HG02840 (cell line): ENCODE data around the gene DGKG.

Experiments
- ATAC-seq: cut with Tn5 transposase; IDR thresholded peaks from one replicate; pipeline ENCODE4 v1.9.1; 2021; ENCODE audit warnings: mild to moderate bottlenecking, moderate library complexity, moderate number of reproducible peaks; ENCODE audit not compliant: unreplicated experiment, low FRiP score

Gene DGKG

DNA sequence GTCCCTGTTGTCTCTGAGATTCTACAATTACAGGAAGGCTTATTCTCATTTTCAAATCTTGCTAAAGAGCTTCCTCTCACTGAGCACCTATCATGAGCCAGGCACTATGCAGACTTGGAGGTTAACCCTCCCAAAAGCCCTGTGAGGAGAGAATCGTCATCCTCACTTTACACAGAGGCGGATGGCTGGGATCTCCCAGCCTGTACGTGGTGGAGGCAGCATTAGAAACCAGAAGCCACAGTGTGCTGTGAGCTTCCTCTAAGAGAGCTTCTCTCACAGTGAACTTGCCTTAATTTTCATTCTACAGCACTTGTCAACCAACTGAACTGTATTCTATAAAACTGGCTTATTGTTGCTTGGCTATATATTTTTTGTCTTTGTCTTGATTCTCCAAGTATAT is 6.1 kb upstream of the DGKG start:
- no peak for ATAC-seq

DNA sequence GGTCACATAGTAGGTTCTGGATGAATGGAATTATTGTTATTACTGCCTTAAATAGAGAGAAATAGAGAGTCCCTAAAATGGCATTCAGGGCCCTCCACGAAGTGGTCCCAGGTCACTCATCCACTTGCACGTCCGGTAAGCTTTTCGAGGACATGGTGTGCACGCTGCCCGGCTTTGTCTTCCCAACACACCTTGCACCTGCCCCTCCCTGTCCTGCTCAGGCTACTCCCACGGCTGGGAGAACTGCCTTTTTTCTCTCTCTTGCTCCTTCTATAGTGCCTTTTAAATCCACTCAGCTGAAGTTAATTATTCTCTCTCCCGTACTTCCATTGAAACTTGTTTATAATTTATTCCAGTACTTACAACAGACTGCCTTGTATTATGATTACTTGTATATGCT is 5.6 kb upstream of the DGKG start:
- no peak for ATAC-seq

DNA sequence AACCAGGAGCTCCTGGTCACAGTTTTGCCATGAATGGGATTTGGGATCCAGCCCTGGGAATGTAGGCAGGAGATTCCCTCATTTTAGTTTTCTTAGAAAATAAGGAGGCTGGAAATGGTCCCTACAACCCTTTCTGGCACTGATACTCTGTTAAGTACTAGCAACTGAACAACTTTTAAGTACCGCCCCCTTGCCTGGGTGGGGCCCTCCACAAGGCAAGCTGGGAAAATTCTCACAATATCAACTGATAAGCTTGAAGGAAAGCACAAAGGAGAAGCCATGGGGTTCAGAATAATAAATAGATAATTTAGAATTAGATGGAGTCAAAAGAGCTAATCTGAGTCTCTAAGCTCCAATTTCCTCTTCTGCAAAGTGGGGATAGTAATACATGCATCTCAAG is 4.2 kb upstream of the DGKG start:
- no peak for ATAC-seq

DNA sequence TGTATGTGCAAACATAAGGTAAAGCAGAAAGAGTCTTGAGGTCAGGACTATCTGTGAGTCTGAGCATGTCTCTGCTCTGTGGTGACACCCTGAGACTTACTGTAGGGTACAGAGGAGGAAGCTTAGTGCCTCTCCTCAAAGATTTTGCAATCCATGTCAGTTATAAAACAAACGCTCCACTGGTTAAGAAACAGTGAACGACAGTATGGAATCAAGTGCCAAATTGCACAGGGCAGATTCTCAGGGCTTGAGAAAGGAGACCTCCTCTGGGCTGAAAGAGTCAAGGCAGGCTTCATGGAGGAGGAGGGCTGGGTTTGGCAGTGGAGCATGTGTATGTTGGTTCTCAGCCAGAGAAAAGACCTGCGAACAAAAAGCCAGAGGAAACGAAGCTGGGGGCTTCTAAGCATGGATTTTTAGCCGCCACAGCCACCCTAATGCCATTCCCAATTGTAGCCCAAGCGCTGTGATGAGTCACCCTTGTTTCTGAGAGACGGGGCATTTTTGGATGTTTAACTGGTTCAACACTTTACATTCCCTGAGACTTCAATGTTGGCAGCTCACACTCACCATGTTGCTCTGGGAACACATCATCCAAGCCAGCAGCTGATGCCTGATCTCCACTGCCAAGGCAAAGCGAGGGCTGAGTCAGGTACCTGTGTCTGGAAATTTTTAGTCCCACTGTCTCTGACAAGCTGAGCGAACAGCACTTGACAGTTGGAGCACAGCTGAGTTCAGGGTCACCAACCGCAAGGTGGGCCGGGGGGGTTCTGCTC is 3.4 kb upstream of the DGKG start:
- no peak for ATAC-seq

DNA sequence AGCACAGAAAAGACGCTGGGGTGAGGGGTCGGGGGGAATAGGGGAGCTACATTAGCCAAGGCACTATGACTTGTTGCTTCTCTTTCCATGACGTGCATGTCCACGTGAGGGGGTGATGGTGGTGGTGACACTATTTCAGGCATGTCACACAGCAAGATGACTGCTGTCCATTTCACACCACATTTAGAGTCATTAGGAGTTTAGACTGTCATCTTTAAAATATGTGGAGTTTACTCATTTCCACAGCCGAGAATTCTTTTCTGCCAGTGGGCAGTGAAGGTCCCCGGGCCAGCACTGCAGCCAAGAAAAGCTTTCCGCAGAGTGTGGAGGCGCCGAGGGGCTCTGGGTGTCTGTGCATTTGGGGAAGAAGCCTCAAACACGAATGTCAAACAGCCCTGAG is 954 bp upstream of the DGKG start:
- ATAC-seq: no peak

DNA sequence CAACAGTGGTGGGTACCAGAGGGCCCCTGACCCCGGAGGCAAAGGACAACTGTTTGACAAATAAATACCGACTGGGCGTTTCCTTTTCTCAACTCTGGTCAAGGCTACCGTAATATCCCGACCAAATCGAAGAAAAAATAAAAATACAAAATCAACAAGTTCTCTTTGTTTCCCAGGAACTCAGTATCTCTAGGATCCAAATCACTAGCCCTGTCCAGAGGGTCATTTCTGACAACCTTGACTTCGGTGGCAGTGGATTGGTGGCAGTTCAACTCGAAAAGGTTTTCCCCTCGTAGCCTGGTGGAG is 456 bp upstream of the DGKG start:
- no peak for ATAC-seq

DNA sequence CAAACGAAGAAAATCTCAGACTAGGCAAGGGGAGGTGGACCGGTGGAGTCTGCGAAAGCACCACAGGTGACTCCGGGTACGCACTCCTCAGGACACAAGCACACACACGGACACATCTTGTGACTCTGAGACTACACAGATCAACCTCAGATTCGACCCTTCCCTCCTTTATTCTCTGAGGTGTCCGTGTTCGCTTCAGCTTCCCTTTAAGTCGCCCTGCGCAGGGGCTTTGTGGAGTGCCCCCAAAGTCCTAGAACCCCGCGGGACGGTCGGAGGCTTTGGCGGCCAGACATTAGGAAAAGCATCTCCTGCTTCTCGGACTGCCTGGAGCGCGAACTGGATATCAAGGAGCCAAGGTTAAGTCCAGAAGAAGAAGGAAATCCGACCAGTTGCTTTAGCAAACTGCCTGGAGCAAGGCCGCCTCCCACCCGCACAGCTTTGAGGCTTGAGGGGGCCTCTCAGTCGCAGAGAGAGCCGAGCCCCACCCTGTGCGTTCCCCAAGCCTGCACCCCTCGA is 730 bp downstream of the DGKG start:
- no peak for ATAC-seq

DNA sequence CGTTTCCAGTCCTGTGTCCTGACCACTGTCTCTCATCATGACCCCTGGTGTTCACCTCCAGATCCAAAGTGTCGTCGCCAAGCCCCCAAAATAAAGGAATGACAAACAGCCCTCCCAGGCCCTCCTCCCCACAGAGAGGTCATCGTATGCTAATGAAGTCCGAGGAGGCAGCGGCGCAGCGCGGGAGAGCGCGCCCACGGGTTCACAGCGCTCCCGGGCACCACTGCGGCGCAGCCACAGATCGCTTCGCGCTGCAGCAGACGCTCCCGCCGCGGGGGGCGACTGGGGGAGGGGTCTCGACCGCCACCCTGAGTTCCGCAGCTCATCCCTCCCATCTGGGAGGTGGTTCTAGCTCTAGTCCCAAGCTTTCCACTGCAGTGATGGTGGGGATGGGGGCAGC is 1.3 kb downstream of the DGKG start:
- ATAC-seq: no peak

DNA sequence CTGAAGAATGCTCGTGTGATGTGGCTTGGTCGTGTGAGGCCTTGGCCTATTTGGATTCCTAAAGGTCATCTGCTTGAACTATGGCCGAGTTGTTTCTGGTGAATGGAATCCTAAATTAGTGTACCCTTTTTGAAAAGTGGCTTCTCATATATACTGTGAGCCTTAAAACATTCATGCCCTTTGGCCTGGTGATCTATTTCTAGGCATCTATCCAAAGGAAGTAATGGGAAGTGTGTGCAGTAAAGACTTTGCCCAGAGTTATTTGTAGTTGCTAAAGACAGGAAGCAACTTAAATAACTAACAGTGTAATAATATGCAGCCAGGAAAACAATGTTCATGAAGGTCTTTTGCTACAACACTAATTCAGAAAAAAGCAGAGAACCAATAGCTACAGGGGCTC is 3.0 kb downstream of the DGKG start:
- ATAC-seq: no peak

DNA sequence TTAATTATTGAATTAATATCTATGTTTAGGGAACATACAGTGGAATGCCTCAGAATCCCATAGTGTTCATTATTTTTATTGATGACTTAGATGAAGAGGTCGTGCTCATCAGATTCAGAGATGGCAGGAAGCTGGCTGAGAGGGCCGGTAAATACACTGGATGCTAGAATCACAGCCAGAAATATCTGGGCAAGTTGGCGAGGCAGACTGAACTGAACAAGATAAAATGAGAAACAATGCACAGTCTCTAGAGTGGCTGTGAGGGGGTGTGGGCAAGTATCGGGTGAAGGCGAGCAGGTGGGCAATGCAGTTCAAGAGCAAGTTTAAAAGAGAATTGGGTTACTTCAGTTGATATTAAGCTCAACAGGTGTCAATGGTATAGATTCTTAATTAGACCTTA is 5.9 kb downstream of the DGKG start:
- ATAC-seq: no peak

DNA sequence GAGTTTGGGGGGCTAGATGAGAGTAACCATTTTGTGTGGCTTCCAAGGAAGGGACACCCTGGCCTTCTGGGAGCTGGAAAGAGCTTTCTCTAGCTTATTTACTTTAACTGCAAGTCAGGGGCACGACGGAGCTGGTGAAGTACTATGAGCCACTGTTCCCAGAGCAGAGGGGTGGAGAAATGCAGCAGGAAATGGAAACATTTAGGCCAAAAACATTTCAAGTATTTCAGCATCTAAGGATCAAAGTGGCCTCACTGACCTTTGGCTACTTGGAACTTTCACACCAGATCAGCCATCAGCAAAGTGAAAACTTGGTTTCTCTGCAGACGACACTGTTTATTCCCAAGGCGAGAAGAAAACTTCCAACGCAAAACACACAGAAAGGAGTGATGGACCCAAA is 7.9 kb downstream of the DGKG start:
- ATAC-seq: no peak

DNA sequence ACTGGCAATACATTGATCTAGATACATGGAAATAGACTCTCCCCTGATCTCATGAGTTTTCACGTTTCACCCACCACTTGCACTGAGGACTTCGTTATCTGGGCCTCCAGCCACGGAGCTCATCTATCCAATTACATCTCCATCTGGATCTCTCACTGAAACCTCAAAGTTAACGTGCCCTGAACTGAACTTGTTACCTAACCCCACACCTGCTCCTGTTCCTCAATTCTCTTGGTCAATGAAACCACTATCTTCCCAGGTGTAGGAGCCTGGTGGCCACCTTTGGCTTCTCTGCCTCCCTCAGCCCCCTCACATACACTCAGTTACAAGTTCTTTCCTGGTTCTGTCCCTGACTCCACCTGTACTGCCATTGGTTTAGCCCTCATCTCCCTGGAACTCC is 9.7 kb downstream of the DGKG start:
- ATAC-seq: no peak

DNA sequence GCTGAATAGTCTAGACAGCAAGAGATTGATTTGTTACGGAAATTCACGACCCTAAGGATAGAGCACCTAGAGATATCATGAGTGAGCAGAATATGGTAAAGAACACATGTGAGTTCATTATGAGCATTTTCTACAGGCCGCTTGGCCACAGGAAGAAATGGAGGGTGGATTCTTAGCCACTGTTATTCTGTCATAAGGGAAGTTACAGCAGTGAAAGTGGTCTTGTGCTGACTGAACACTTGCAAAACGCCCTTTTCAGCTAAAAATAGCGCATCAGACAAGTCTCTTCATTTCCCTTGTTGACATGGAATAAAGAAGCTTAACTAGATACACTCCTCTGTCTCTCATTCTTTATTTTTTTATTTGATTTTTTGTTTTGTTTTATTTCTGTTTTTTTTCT is 19.8 kb downstream of the DGKG start:
- ATAC-seq: no peak

DNA sequence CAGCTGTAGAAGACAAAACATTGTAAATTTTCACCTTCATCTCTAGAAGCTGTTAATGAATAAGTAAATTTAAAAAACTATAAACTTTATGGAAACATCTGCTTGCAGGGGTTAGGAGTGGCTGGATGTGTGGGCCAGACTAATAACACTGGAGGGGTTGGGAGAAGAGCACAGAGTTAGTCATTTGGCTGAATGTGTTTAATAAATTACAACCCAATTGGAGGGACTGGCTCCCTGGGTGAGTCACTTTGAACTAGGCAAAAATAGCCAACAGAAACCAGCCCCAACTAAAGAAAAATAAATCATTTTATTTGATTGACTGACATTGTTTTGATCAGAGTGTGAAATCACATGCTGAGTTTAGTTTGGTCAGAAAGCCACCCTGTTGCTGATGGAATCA is 21.8 kb downstream of the DGKG start:
- no peak for ATAC-seq

DNA sequence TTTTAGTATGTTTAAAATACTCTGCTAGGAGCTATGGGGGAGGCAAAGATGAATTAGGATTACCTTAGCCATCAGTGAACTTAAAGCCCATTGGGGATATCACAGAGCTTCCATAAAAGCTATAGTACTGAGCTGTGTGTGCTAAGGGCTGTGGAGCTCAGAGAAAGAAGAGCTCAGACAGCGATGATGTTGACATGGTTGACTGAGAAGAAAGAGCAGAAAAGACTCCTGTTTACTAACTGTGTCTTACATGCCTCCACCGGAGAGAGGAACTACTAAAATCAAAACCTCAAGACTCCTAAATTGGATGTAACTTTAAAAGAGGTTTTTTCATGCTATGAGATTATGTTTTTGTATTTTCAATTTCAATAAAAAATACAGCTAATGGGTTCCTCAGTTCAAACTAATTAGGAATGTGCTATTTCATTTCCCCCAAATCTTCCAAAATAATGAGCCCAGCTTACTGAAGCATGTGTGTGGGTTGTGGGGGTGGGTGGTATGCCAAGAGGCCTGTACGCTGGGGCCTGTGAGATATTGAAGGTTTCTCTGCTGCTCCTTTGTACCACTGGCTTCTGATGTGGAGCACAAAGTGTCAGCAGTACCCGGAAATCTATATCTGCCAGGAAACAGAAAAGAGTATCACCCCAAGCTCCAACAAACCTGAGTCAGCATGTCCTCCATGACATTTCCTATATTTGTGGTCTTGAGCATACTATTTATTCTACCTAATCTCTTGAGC is 22.7 kb downstream of the DGKG start:
- ATAC-seq: no peak

DNA sequence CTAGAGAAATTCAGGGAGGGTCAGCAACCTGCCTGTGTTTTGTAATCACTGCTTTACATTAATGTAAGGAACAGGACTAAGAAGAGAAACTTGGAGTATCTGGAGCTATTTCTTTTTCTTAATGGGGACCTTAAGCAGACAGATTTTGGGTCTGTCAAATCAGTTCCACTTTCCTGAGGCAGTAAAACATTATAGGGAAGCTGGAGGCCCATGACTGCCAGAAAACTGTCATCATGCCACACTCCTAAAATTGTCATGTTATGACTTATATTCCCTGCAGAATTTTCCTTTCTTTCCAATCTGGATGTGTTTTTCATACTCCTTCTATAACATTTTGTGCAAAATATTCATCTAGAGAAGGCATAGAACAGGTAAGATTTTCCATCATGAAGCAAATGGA is 28.8 kb downstream of the DGKG start:
- ATAC-seq: no peak

DNA sequence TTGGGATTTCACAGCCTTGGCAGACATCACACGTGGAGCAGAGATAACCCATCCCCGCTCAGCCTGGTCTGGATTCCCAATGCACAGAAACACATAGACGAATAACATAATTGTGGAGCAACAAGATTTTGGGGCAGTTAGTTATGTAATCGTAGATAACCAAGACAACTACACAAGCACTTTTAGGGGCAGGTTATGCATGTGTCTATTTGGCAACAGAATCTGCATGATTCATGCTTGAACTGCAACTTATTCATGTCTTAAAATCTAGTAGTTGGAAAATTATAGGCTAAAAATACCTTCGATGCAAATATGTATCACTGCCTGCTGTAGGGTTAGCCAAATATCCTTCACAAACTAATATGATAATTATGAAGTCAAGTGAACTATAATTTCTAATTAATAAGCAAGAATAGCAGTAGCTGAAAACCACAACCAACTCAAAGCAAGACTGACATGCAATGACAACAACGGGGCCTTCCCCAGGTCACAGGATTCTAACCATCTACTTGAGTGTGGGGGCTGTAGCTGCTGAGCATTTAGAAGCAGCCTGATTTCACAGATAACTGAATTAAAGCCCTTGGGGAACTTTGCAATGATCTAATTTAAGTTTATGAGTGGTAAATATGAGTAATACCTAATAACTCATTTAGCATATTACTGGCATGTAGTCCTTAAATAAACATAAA is 31.1 kb downstream of the DGKG start:
- ATAC-seq: no peak

DNA sequence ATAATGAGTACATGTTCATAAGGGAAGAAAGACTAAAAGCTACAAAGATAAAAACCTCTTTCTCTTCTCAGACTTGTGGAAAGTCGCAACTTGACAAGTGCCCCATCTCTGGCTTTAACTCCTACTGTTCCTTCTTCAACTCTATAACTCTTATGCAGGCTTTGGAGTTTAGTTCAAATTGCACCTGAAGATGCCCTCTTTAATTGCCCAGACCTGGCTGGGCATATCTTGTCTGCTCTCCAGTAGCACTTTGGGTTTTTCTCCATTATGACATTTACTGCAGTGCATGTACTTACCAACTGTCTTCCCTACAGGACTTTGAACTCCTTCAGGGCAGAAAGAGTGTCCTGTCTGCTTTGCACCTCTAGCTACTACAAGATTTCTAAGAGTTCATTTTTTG is 32.4 kb downstream of the DGKG start:
- ATAC-seq: no peak

DNA sequence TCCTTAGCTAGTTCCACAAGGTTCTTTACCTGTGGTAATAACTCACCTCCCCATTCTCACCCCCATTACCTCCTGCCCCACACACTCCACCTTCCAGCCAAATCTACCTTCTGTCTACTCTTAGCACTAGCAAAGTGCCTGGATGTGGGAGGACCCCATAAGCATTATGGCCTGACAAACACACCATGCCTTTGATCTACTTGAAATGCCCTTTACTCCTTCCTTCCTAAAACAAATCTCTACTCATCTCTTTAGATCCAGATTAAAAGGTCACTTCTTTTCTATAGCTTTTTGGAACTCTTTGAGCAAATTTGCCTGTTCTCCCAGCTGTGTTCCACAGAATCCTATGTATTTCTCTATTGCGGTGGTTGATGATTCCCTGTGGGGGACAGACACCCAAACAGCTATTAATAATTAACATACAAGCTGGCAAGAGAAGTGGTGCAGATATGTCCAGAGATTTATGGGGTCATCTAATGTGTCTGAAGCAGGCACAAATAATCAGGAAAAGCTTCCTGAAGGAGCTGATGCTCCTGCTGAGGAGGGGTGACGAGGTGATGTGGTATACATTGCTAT is 34.0 kb downstream of the DGKG start:
- no peak for ATAC-seq

DNA sequence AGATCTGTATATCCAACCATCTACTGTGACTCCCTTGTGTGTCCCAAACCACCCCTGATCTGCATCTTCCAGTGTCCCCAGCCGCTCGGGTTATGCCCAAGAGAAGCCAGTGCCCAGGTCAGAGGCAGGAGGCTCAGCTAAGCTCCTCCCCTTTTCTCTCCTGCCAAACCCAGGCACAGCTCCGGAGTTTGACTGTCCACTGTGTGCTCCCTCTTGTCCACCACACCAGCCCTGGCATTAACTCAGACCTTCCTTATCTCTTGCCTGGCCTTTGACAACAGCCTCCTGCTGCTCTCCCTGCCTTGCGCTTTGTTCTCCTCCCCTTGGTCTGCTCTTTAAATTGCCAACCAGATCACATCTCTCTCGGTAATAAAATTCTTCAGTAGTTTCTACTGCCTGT is 39.3 kb downstream of the DGKG start:
- no peak for ATAC-seq

DNA sequence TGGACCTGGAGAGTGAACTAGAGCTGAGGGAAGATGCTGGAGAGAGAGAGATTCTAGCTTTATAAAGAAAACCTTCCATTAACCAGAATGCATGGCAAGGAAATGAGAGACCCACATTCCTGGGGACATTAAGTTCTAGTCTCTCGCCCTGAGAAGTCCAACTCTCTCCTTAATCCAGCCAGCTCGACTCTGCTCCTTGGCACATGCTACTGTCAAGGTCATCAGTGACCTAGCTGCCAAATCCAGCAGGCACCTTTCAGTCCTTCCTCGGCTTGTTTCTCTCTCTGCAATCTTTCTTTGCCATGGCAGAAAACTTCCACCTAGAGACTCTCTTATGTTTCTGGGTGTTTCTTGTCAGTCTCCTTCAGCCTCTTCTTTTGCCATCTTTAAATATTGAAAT is 40.3 kb downstream of the DGKG start:
- no peak for ATAC-seq
